ENCODE data around the gene FXR2. TPM values are rescaled to one million over a fixed set of nuclear protein-coding genes. Genes with fewer than 3 reads are reported as not detected.

The FXR2 gene
- total RNA-seq, 1 experiment from 2014 or later: 36.4 TPM

- no peak overlapping the region for H2AFZ ChIP-seq (ENCODE audit: low read length)
- no peak overlapping the region for H2BK20ac ChIP-seq (ENCODE audit: low read depth, low read length, poor library complexity, severe bottlenecking)
- WGBS (ENCODE audit: extremely low coverage, insufficient read length, low lambda C conversion rate): no CpG with 5 or more reads among the region's 30 CpGs
- no peaks in the 10 kb centered on the region for H3K27me3 ChIP-seq (ENCODE audit: insufficient read depth, low read length)
- H2BK120ac ChIP-seq (ENCODE audit: low read depth, low read length, poor library complexity, severe bottlenecking): no peak overlapping the region
- H2BK12ac ChIP-seq (ENCODE audit: insufficient read length, low read depth, low read length): no peak overlapping the region
- no peaks in the 10 kb centered on the region for H3K9me3 ChIP-seq (ENCODE audit: control insufficient read depth, low read depth, low read length)
- no peak overlapping the region for H4K5ac ChIP-seq (ENCODE audit: insufficient read length, low read depth, low read length)
- H3T11ph ChIP-seq (ENCODE audit: low read length): no peak overlapping the region
- H3K4me2 ChIP-seq (ENCODE audit: insufficient read depth, insufficient read length, low read length): peak overlapping the region; percentile 91
- H3K27ac ChIP-seq (ENCODE audit: insufficient read length, low read depth, low read length): no peak overlapping the region
- H3K4me1 Mint-ChIP-seq: peaks cover 27 to 58% of the 10 kb centered on the region in 2 experiments
- no peak overlapping the region for H3K4ac ChIP-seq (ENCODE audit: low read depth, low read length)
- peaks cover 21 to 56% (median 46%) of the 10 kb centered on the region in 3 experiments; a peak in 6 of 7 replicates for H3K36me3 Mint-ChIP-seq (ENCODE audit: insufficient read depth in 1 of 3, low read depth in 3 of 3)
- H2BK15ac ChIP-seq (ENCODE audit: low read depth, low read length): no peak overlapping the region
- no peak overlapping the region for H2AK5ac ChIP-seq (ENCODE audit: insufficient read length, low read length)
- no peaks in the 10 kb centered on the region for H3K9me3 Mint-ChIP-seq
- H3K79me1 ChIP-seq (ENCODE audit: insufficient read depth, low read depth, low read length, poor library complexity, severe bottlenecking): no peaks in the 10 kb centered on the region
- TF ChIP-seq CTCF (conservative IDR thresholded peaks at IDR 0.05): no peak
- H3K9ac ChIP-seq (ENCODE audit: extremely low read depth, insufficient read length, low read length): peak overlapping the region; percentile 42
- peak overlapping the region in 1 of 3 experiments; percentile 44; a peak in 1 of 7 replicates for H3K27ac Mint-ChIP-seq
- no peaks in the 10 kb centered on the region for H3K79me2 ChIP-seq (ENCODE audit: insufficient read depth, low read length)
- H3K27me3 Mint-ChIP-seq (ENCODE audit: low read depth): no peaks in the 10 kb centered on the region
- H3K4me3 Mint-ChIP-seq: peak overlapping the region in 1 of 2 experiments; percentile 30; a peak in 2 of 5 replicates
- no peak overlapping the region for H3K56ac ChIP-seq (ENCODE audit: insufficient read length, low read depth, low read length)
- H3K4me1 ChIP-seq (ENCODE audit: insufficient read depth, low read length): no peaks in the 10 kb centered on the region; the same call in 1 of the 2 replicates
- no peak overlapping the region for H4K91ac ChIP-seq (ENCODE audit: insufficient read length, low read depth, low read length)
- H3K14ac ChIP-seq (ENCODE audit: insufficient read depth, low read length): peak overlapping the region; percentile 62
- H3K18ac ChIP-seq (ENCODE audit: insufficient read length, low read depth, low read length): peak overlapping the region; percentile 15
- no peak overlapping the region for H3K23ac ChIP-seq (ENCODE audit: insufficient read length, low read depth, low read length)
- H4K8ac ChIP-seq (replicated peaks; ENCODE audit: insufficient read length, low read depth, low read length): no peak overlapping the region
- H3K23me2 ChIP-seq (ENCODE audit: insufficient read length, low read depth, low read length, poor library complexity, severe bottlenecking): peaks cover 13% of the 10 kb centered on the region
- no peaks in the 10 kb centered on the region for H4K20me1 ChIP-seq (ENCODE audit: control insufficient read depth, insufficient read depth, insufficient read length)
- DNase-seq: peak; percentile 56
- H2BK5ac ChIP-seq (ENCODE audit: insufficient read length, low read length): no peak overlapping the region
Observed at GRCh38 chr17:7588553-7589203, 26.0 kb downstream of the FXR2 start.

Measured in H9 (cell line).